SK-N-SH (cell line): ENCODE results near the gene STK31.

Experiments used
- CHD2 ChIP-seq: fragments of 150-350 bp; IDR thresholded peaks from 2 replicates; pipeline ENCODE4 v1.6.1; 2018; ENCODE audit warnings: low read length; ENCODE audit not compliant: partially characterized antibody
- CTCF ChIP-seq: fragments of 200-600 bp; sonication (generic); IDR thresholded peaks from 2 replicates; pipeline ENCODE4 v1.6.1; 2017; ENCODE audit warnings: antibody characterized with exemption, mild to moderate bottlenecking, moderate library complexity
- EP300 ChIP-seq, 2 experiments: IDR thresholded peaks; 2 replicates each; pipeline versions ENCODE4 v1.4.0 to v1.6.1; 2012; ENCODE audit warnings: borderline replicate concordance in 1 of 2, low read depth in 1 of 2, low read length in 1 of 2
- FOXJ3 ChIP-seq: sonication (generic); formaldehyde crosslinking; IDR thresholded peaks from 2 replicates; pipeline ENCODE4 v1.5.1; 2020; ENCODE audit warnings: mild to moderate bottlenecking, missing genetic modification reagents
- GABPA ChIP-seq: IDR thresholded peaks from 2 replicates; pipeline ENCODE4 v1.4.0; 2012; ENCODE audit warnings: low read depth, mild to moderate bottlenecking
- JUND ChIP-seq: IDR thresholded peaks from 2 replicates; pipeline ENCODE4 v1.4.0; 2012
- POLR2AphosphoS5 ChIP-seq: IDR thresholded peaks from 2 replicates; pipeline ENCODE4 v1.6.1; 2012; ENCODE audit warnings: low read depth, low read length
- RCOR1 ChIP-seq: fragments of 150-350 bp; IDR thresholded peaks from 2 replicates; pipeline ENCODE4 v1.6.1; 2017; ENCODE audit warnings: antibody characterized with exemption, low read length
- RFX5 ChIP-seq: IDR thresholded peaks from 2 replicates; pipeline ENCODE4 v1.6.1; 2012; ENCODE audit warnings: mild to moderate bottlenecking, improper control_type of control experiment, low read length
- SIN3A ChIP-seq: IDR thresholded peaks from 2 replicates; pipeline ENCODE4 v1.6.1; 2012; ENCODE audit warnings: low read depth, mild to moderate bottlenecking, low read length, moderate library complexity, borderline replicate concordance
- SMC3 ChIP-seq: IDR thresholded peaks from 2 replicates; pipeline ENCODE4 v1.6.1; 2012; ENCODE audit warnings: low read depth, low read length, improper control_type of control experiment
- TAF1 ChIP-seq: IDR thresholded peaks from 2 replicates; pipeline ENCODE4 v1.6.1; 2012; ENCODE audit warnings: low read depth, mild to moderate bottlenecking, low read length, moderate library complexity, borderline replicate concordance
- USF1 ChIP-seq: IDR thresholded peaks from 2 replicates; pipeline ENCODE4 v1.4.0; 2012; ENCODE audit warnings: low read depth, borderline replicate concordance
- USF2 ChIP-seq: fragments of 150-350 bp; IDR thresholded peaks from 2 replicates; pipeline ENCODE4 v1.6.1; 2017; ENCODE audit warnings: antibody characterized with exemption, low read length, low read depth, borderline replicate concordance

- TF ChIP-seq CTCF, result no peak
- no peak for TF ChIP-seq SMC3
- TF ChIP-seq GABPA, result no peak
- no peak for TF ChIP-seq POLR2AphosphoS5
- TF ChIP-seq EP300 (IDR thresholded peaks at IDR 0.05; ENCODE audit: borderline replicate concordance in 1 of 2, low read depth in 1 of 2, low read length in 1 of 2), result no peak
- no peak for TF ChIP-seq FOXJ3 (CRISPR knock-in tag)
- TF ChIP-seq RFX5, result no peak
- no peak for TF ChIP-seq SIN3A
- TF ChIP-seq RCOR1, result no peak
- no peak for TF ChIP-seq TAF1
- no peak for TF ChIP-seq USF1
- TF ChIP-seq CHD2, result no peak
- TF ChIP-seq USF2, result no peak
- TF ChIP-seq JUND, result no peak
Measured at GRCh38 chr7:23662984-23663313, 47.1 kb upstream of the STK31 start.
